ENCODE data around the gene C1QTNF5.

Gene C1QTNF5

GRCh38 chr11:119373059-119373920 lies 32.6 kb upstream of the C1QTNF5 start:
- DNase-seq, result no peak

DNA sequence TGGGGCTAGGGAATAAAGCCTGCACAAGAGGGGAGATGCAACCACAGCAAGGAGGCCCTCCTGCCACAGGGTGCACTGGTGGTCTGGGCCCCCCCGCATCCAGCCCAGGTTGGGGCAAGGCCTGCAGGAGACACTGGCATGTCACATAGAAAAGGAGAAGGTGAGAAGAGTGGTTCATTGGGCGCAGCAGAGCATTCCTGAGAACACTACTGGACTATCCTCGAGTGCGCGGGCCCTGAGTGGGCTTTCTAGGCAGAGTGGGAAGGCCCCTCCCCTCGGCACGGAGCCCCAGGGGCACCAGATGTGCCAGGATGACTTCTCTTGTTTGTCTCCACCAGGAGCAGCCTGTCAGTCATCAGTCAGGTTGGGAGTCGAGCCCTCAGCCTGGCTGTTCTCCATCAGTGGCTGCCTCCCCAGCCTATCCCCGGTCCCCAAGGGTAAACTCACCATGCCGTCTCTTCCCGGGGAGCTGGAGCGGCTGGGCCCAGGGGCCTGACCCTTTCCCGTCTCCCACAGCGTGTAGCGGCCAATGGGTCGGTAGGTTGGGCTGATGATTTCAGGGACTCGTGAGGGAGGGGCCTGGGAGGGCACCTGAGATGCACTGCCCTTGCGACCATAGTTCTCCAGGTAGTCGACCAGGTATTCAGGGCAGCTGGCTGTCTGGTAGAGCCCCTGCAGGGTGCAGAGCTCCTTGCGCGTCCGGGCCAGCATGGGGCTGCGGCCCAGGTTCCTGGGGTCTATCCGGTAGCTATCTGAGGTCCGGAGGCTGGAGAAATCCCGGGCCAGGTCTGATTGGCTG lies 31.8 kb upstream of the C1QTNF5 start:
- no peak for DNase-seq

GRCh38 chr11:119371778-119372182 lies 31.1 kb upstream of the C1QTNF5 start:
- no peak for DNase-seq

GRCh38 chr11:119371067-119371601 lies 30.5 kb upstream of the C1QTNF5 start:
- no peak for DNase-seq

DNA sequence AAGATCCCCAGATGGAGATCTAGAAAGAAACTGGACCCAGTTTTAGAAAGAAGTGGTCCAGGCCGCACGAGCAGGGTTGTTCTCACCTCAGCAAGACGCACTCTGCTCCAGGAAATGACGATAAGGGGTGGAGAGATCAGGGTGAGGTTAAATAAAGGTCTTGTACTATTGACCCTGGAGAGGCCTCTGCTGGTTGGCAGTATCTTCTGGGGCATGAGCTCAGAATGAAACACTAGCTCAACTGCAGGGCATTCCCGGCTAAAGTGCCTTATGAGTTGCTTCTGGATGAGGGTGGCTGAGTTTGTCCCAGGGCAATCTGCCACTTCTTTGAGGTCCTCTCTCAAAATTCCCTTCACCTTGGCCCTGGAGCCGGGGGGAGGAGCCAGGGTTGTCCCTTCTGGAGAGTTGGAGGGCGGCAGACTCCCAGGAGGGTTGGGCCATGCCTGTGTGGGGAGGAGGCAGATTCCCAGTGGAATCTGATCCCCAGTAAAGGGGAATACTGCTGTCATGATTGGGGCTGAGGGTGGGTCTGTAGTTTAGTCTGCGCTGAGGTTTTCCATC lies 29.9 kb upstream of the C1QTNF5 start:
- DNase-seq, result no peak

DNA sequence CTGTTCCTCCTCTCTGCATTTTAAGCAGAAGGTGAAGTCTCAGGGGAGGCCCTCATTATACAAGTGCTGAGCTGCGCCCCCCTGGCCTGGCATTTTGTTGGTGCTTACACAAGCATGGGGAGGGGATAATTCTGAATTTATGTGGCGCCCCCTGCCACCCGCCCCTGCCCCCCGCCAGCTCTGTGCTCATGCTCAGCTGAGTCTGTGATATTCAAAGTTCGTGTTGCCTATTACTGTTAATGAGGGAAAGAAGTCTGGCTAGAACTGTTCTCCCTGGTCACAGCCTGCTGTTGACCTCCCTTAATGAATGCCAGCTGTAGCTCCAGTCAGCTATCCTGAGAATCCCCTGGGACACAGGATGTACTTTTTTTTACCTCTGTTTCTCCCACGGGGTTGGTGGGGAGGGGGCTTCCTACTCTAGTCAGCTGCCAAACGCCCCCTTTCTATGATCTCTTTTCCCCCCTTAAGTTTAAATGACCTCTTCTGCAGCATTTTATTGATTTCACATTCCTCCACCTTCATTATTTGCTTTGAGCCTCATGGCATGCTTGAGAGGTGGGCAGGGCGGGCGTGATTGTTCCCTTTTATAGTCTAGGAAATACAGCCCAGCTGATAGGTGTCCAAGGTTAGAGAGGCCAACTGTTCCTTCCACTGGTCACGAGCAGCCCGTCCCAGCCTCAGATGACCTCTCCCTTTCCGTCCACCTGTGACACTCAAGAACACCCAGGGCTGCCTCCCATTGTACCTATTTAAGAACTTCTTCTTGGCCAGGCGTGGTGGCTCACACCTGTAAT lies 28.6 kb upstream of the C1QTNF5 start:
- DNase-seq, result no peak

GRCh38 chr11:119368121-119369034 lies 27.7 kb upstream of the C1QTNF5 start:
- DNase-seq, result no peak

- no peak for DNase-seq
Observed at GRCh38 chr11:119367661-119368120, 27.0 kb upstream of the C1QTNF5 start.

DNA sequence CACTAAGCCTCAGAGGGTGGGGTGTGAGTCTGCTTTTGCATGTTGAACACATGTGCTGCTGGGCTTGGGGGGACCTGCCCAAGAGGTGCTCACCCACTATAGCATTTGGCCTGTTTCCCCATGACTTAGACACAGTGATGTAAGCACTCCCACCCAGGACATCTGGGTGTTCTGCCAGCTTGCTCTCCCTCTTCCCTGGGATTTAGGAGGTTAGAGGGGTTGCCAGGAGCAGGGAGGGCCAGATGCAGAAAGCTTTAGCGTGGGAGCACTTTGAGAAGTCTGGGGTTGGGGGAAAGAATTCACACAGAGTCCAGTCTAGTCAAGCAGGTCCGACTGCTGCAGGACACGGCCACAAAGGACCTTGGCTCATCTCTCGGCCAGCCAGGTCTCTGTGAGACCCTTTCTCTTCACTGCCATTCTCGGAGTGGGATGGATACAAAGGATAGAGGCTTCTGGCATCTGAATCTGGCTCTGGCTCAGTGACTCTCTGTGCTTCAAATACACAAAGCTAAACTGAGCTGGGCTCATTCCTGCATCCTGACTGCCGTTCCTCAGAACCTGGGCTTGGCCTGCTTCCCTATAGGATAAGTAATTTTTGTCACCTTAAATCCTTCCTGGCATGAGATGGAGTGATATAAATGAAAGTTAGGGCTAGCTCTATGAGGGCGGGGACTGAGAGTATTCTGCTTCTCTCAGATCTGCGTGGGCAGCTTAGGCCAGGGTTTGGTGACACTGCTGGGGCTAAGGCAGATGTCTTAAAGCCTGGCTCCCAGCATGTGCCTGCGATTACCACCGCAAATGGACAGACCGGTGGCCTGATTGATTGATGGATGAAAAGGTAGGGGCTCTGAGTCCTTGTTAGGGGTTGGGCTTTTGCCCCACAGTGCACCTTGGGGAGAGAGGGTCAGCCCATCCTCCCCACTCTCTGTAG lies 26.3 kb upstream of the C1QTNF5 start:
- DNase-seq, result no peak

- no peak for DNase-seq
Observed at GRCh38 chr11:119365071-119365591, 24.4 kb upstream of the C1QTNF5 start.

DNA sequence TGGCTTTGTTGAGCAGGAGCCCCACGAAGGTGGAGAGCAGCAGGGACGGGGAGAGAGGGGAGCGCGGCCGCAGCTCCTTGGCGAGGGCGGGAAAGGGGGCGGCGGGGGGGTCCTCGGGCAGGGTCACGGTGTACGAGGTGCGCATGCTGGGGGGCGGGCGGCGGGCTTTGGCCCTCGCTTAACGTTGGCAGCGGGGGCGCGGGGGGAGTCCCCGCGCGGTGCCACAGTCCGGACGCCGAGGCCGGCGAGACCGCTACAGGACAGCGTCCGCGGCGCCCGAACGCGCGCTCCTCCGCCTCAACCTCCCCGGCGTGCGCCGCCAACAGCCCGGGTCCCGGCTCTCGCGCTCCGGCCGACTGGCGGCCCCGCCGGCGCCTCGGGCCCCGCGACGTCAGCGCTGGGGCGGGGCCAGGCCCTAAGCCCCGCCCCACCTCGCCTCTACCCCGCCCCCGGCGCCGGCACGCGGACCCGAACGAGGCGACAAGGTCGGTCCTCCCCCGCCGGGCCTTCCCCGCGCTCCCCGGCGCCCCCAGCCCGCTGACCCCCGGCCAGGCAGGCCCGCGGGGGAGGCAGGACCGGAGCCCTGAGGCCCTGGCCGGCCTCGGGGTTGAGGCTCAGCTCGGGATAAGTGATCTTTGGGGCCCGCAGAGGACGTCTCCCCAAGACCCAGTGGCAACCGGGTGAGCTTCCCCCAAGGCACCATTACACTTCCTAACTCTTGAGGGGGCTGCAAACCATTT lies 23.3 kb upstream of the C1QTNF5 start:
- peak; percentile 61 to 73 for DNase-seq

- DNase-seq, result no peak
Observed at GRCh38 chr11:119363081-119363850, 22.6 kb upstream of the C1QTNF5 start.

DNA sequence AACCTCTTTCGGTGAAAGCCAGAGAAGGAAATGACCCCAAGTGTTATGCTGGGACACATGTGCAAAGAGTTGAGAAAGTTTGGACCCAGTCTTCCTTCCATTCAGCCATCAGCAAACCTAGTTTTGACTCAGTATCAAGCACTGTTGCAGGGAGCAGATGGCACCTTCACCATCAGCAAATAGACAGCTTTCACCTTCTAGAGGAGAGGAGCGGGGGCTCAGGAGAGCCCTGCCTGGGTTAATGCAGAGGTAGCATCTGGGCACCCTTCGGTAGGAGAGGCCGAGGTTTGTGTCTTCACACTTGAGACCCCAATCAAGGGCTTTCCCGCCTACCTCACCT lies 22.0 kb upstream of the C1QTNF5 start:
- no peak for DNase-seq

DNA sequence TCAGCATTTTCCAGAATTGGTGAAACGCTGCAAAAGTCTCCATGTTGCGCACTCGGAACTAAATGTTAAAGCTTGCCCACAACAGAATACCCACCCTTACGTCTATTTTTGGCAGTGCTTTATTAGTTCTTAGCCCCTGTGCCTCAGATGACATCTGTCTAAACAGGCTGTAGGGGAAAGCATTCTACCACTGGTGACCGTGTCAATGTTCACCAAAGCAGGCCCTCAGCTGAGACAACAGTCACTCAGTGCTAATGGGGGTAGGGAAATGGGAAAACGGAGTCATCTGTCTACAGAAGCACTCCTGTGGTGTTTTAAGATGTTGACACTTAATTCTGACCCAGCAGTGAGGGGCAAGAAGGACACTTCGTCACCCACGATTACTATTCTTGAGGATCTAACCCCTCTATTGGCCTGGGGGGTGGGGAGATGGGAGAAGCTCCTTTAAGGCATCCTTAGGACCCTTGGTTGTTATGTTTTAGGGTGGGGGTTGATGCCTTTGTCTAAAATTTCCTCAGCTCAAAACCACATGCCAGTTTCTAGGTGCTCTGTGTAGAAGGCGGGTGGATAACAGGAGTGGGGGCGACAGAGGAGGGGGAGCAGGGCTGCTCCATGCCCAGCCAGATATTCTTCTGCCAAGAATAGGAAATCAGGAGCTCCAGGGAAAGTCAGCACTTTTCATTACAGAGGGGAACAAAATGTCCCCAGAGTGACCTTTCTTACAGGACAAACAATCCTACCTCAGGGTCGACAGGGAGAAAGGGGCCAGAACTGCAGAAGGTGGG lies 21.4 kb upstream of the C1QTNF5 start:
- DNase-seq, result no peak

- peak; percentile 71 to 80 for DNase-seq
Observed at GRCh38 chr11:119361056-119361787, 20.5 kb upstream of the C1QTNF5 start.

DNA sequence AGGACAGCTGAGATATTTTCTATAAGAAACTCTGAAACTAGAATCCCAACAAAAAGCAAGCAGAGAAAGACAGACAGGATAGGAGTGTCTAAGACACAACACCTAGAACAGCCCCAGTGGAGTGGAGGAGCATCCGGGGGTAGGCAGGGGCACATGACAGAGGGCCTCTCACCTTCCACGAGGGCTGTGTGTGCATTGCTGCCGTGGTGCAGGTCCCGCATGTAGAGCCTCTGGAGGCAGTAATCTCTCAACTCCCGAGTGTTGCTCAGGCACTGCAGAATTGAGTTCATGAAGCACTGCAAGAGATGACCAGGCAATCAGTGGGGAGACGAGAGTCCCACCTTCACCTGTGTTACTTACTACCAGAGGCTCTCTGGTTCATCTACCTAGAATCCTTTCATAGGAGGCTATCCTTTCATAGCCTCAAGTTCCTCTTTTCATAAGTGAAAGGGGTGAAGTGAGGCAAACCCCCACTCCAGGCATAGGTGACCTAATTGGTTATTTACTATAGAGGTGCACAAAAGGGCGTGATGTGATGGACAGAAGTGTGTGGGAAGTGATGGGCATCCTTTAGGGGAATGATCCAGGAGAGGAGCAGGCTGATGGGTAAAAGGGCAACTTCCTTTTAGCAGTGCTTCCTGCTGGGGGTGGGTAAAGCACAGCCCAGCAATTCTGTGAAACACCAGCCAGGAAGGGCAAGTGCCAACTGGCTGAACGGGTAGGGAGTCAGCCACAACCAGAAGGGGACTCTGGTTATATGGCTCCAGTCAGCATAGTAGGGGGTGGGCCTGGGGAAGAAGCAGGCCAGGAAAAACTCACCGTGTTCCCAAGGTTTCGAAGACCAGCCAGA lies 18.9 kb upstream of the C1QTNF5 start:
- no peak for DNase-seq

Data from activated T-cell treated with anti-CD3 and anti-CD28 coated beads, Interleukin-2, amount 50 U/mL, for 48 hours (primary cell).